K562 (cell line): ENCODE results near the gene TBL2. TPM values are rescaled to one million over a fixed set of nuclear protein-coding genes. Genes with fewer than 3 reads are reported as not detected.
A peak's percentile ranks its signal among the peaks of the same experiment; 100 is the strongest.

ENCODE experiments used
- ATAC-seq: fragments of 200-7000 bp; cut with Tn5 transposase; 3 replicates; pipeline ENCODE4 v1.9.1; 2020; ENCODE audit warnings: moderate library complexity
- BruUV-seq: library from RNA; stranded (reverse); fragments of 400-500 nt; replicated peaks from 2 replicates; lab custom pipeline; 2021; lab: Mats Ljungman, UMichigan
- CTCF ChIA-PET: fragments of 300-600 bp; formaldehyde crosslinking; extraction: SDS; loops from one replicate; lab custom pipeline; 2021; ENCODE audit warnings: low intra/inter-chr PET ratio; lab: Yijun Ruan, JAX
- POLR2A ChIA-PET: fragments of 300-600, 350-650 bp; sonication (Branson Sonifier 250); formaldehyde crosslinking; extraction: SDS; loops from one replicate; lab custom pipeline; 2021; ENCODE audit warnings: antibody characterized with exemption, inconsistent platforms; lab: Yijun Ruan, JAX
- DNase-seq, 4 experiments: peaks; one replicate each; pipeline versions ENCODE4 v3.0.0 to v3.0.0-alpha.2; 2011 to 2018; ENCODE audit warnings: low spot score in 3 of 4, mixed read lengths in 3 of 4; ENCODE audit errors: extremely low read depth in 1 of 4
- FAIRE-seq: peaks from 2 replicates; lab custom pipeline; 2011; peaks lifted over from hg19 to GRCh38; lab: Jason Lieb, UNC
- H2AFZ ChIP-seq: 2 replicates; pipeline ENCODE4 v1.6.0; 2011; ENCODE audit warnings: low read depth, low read length, control low read depth, inconsistent platforms
- H3K27ac ChIP-seq: fragments of 200-600 bp; 3 replicates; pipeline ENCODE4 v1.8.0; 2011; ENCODE audit warnings: low read depth, mild to moderate bottlenecking, control low read depth, inconsistent platforms, low read length, moderate library complexity, mixed read lengths; ENCODE audit errors: extremely low read depth
- H3K27me3 ChIP-seq, 2 experiments: fragments of 300-600 bp in 1 of 2; 2 replicates in 1 of 2; 3 replicates in 1 of 2; pipeline versions ENCODE4 v1.6.0 to v1.8.0; 2011; ENCODE audit warnings: inconsistent platforms in 2 of 2, low read length in 2 of 2, mild to moderate bottlenecking in 1 of 2, mixed read lengths in 1 of 2, moderate library complexity in 1 of 2; ENCODE audit not compliant: control insufficient read depth in 2 of 2, insufficient read depth in 2 of 2
- H3K36me3 ChIP-seq: fragments of 300-600 bp; 3 replicates; pipeline ENCODE4 v1.8.0; 2011; ENCODE audit warnings: mild to moderate bottlenecking, low read length, inconsistent platforms; ENCODE audit not compliant: control insufficient read depth, insufficient read depth
- H3K4me1 ChIP-seq, 2 experiments: fragments of 200-600 bp in 1 of 2; replicated peaks in 1 of 2; 2 replicates in 1 of 2; 3 replicates in 1 of 2; pipeline versions ENCODE4 v1.5.1 to v1.8.0; 2011; ENCODE audit warnings: inconsistent platforms in 2 of 2, low read length in 2 of 2, mild to moderate bottlenecking in 1 of 2, mixed read lengths in 1 of 2, moderate library complexity in 1 of 2; ENCODE audit not compliant: control insufficient read depth in 2 of 2, insufficient read depth in 2 of 2
- H3K4me2 ChIP-seq: 2 replicates; pipeline ENCODE4 v1.6.1; 2011; ENCODE audit warnings: low read length, control low read depth, inconsistent platforms, mixed read lengths; ENCODE audit not compliant: insufficient read depth
- H3K4me3 ChIP-seq: fragments of 200-600 bp; sonication (generic), shearing (Covaris generic); 2 replicates; pipeline ENCODE4 v1.5.1; 2016; ENCODE audit warnings: control low read depth, inconsistent platforms
- H3K79me2 ChIP-seq: fragments of 200-600 bp; 3 replicates; pipeline ENCODE4 v1.8.0; 2011; ENCODE audit warnings: low read length, inconsistent platforms; ENCODE audit not compliant: control insufficient read depth, insufficient read depth
- H3K9ac ChIP-seq, 2 experiments: 2 replicates each; pipeline versions ENCODE4 v1.6.0 to v1.6.1; 2011; ENCODE audit warnings: low read depth in 2 of 2, low read length in 2 of 2, control low read depth in 1 of 2, inconsistent platforms in 1 of 2, mild to moderate bottlenecking in 1 of 2, mixed read lengths in 1 of 2; ENCODE audit not compliant: insufficient read depth in 1 of 2
- H3K9me1 ChIP-seq: one replicate; pipeline ENCODE4 v1.6.0; 2011; ENCODE audit warnings: inconsistent platforms, mild to moderate bottlenecking, low read length, moderate library complexity; ENCODE audit not compliant: control insufficient read depth, insufficient read depth
- H3K9me3 ChIP-seq: replicated peaks from 2 replicates; pipeline ENCODE4 v1.5.1; 2011; ENCODE audit warnings: low read depth, low read length, inconsistent platforms; ENCODE audit not compliant: control insufficient read depth, insufficient read depth
- H4K20me1 ChIP-seq: replicated peaks from 2 replicates; pipeline ENCODE4 v1.6.1; 2011; ENCODE audit warnings: low read length, inconsistent platforms, mixed read lengths; ENCODE audit not compliant: control insufficient read depth, insufficient read depth
- CAMTA2 ChIP-seq: fragments of 250-450 bp; sonication (Bioruptor Pico); conservative IDR thresholded peaks from 2 replicates; pipeline ENCODE4 v1.5.1; 2022
- ESRRA ChIP-seq: fragments of 450-650 bp; IDR thresholded peaks from 2 replicates; pipeline ENCODE4 v1.6.1; 2014; ENCODE audit warnings: low read depth, mild to moderate bottlenecking, moderate library complexity, borderline replicate concordance
- ETV5 ChIP-seq: sonication (generic); formaldehyde crosslinking; IDR thresholded peaks from 2 replicates; pipeline ENCODE4 v1.4.0; 2020; ENCODE audit warnings: low read depth, mild to moderate bottlenecking, missing genetic modification reagents
- HDAC3 ChIP-seq: fragments of 450-650 bp; IDR thresholded peaks from 2 replicates; pipeline ENCODE4 v1.6.1; 2018; ENCODE audit warnings: borderline replicate concordance, mild to moderate bottlenecking, moderate library complexity; ENCODE audit not compliant: partially characterized antibody
- HEY1 ChIP-seq: fragments of 250-450 bp; sonication (Bioruptor Pico); IDR thresholded peaks from 2 replicates; pipeline ENCODE4 v1.5.0; 2020; ENCODE audit warnings: mild to moderate bottlenecking, moderate library complexity, borderline replicate concordance
- MAZ ChIP-seq, 2 experiments: fragments of 450-650 bp in 1 of 2; sonication (generic) in 1 of 2; formaldehyde crosslinking; IDR thresholded peaks in 1 of 2; conservative IDR thresholded peaks in 1 of 2; 2 replicates each; pipeline versions ENCODE4 v1.4.0 to v1.5.0; 2020; ENCODE audit warnings: mild to moderate bottlenecking in 1 of 2, missing genetic modification reagents in 1 of 2
- MYNN ChIP-seq, 2 experiments: sonication (generic); formaldehyde crosslinking in 1 of 2; IDR thresholded peaks; 2 replicates each; pipeline versions ENCODE4 v1.5.0 to v1.6.1; 2016 to 2020; ENCODE audit warnings: antibody characterized with exemption in 1 of 2, missing genetic modification reagents in 1 of 2
- NRF1 ChIP-seq, 2 experiments: fragments of 450-650 bp; IDR thresholded peaks in 1 of 2; conservative IDR thresholded peaks in 1 of 2; 2 replicates each; pipeline ENCODE4 v1.6.1; 2014; ENCODE audit warnings: mild to moderate bottlenecking in 2 of 2
- POLR2AphosphoS2 ChIP-seq: IDR thresholded peaks from 2 replicates; pipeline ENCODE4 v1.6.1; 2012; ENCODE audit warnings: low read length, improper control_type of control experiment
- POLR2B ChIP-seq: fragments of 450-650 bp; IDR thresholded peaks from 2 replicates; pipeline ENCODE4 v1.6.1; 2018; ENCODE audit warnings: low read depth; ENCODE audit not compliant: partially characterized antibody
- RB1 ChIP-seq: fragments of 450-650 bp; IDR thresholded peaks from 2 replicates; pipeline ENCODE4 v1.6.1; 2017; ENCODE audit warnings: low read depth, mild to moderate bottlenecking
- SPI1 ChIP-seq: IDR thresholded peaks from 2 replicates; pipeline ENCODE4 v1.6.1; 2011; ENCODE audit warnings: low read depth, low read length, control low read depth, borderline replicate concordance
- SREBF2 ChIP-seq: sonication (generic); formaldehyde crosslinking; IDR thresholded peaks from 2 replicates; pipeline ENCODE4 v1.4.0; 2020; ENCODE audit warnings: mild to moderate bottlenecking, missing genetic modification reagents
- SUPT5H ChIP-seq: fragments of 450-650 bp; IDR thresholded peaks from 2 replicates; pipeline ENCODE4 v1.6.1; 2016
- ZNF12 ChIP-seq: sonication (generic); formaldehyde crosslinking; IDR thresholded peaks from 2 replicates; pipeline ENCODE4 v1.4.0; 2020; ENCODE audit warnings: mild to moderate bottlenecking, missing genetic modification reagents
- ZNF395 ChIP-seq: fragments of 200-800 bp; sonication (Bioruptor generic); IDR thresholded peaks from 2 replicates; pipeline ENCODE4 v1.6.1; 2017; ENCODE audit warnings: missing genetic modification characterization, missing compliant biosample characterization
- ZNF436 ChIP-seq: fragments of 250-450, 450-650 bp; sonication (Bioruptor Pico); formaldehyde crosslinking; IDR thresholded peaks from 2 replicates; pipeline ENCODE4 v1.7.0; 2020; ENCODE audit warnings: mild to moderate bottlenecking
- WGBS: fragments of 100-300 bp; shearing (Covaris generic); methylation state at CpG from one replicate; pipeline ENCODE4 v1.1.6; 2016; ENCODE audit warnings: low coverage, mixed read lengths; ENCODE audit not compliant: insufficient coverage; ENCODE audit errors: missing lambda C conversion rate; 5-methylcytosine and 5-hydroxymethylcytosine counted together
- in situ Hi-C: fragments of 300-500 bp; cut with MboI; formaldehyde crosslinking; loops from 4 replicates; pipeline ENCODE4 v1.15.0; 2018; ENCODE audit warnings: inconsistent platforms, mixed read lengths
- intact Hi-C: fragments of 100-400 bp; cut with micrococcal nuclease; formaldehyde crosslinking; loops from 2 replicates; pipeline ENCODE4 v1.14.2; 2022
- polyA plus RNA-seq, 8 experiments: library from polyadenylated mRNA; depleted of rRNA in 4 of 8; stranded (reverse) in 5 of 8; unstranded in 3 of 8; fragments of >200 nt; fragmentation: Nextera tagmentation in 2 of 8; fragmentation: Illumina TruSeq in 1 of 8; extraction: Ambion mirVana in 2 of 8; extraction: Trizol in 1 of 8; gene quantifications; 2 replicates each; pipeline versions ENCODE4 v1.2.1 to v1.2.3, GENCODE V29; 2011 to 2014; ENCODE audit warnings: inconsistent platforms in 1 of 8, missing spikeins in 1 of 8
- total RNA-seq, 7 experiments: library from RNA; depleted of rRNA in 6 of 7; stranded (reverse); fragments of >200 nt in 6 of 7; fragmentation: Illumina TruSeq in 2 of 7; extraction: Trizol in 2 of 7; gene quantifications; 2 replicates each; pipeline versions ENCODE4 v1.2.1 to v1.2.3, GENCODE V29; 2011 to 2021; ENCODE audit warnings: low replicate concordance in 1 of 7
- TF ChIP-seq, protein P1 (sequence below), 2 experiments: fragments of 450-650 bp; IDR thresholded peaks; 2 replicates each; pipeline ENCODE4 v1.6.1; 2016

Gene TBL2
- total and polyA plus RNA-seq, 9 of the 15 experiments (the other 6 are each of a cell fraction or from before 2014, with no cell fraction given): 2.5 to 123 (median 49.2) TPM

GRCh38 chr7:73567846-73568685, 10.3 kb downstream of the TBL2 start:
- H2AFZ ChIP-seq: no peak overlapping the region
- H3K27me3 ChIP-seq: no peaks in the 10 kb centered on the region
- no peak overlapping the region for H3K9ac ChIP-seq
- H3K9me3 ChIP-seq: no peaks in the 10 kb centered on the region
- H3K4me2 ChIP-seq: peak overlapping the region; percentile 7; the same call in 1 of the 2 replicates
- H3K4me1 ChIP-seq: peaks cover 24 to 26% of the 10 kb centered on the region in 2 experiments
- intact Hi-C loops: no loop called here
- POLR2A ChIA-PET: interaction anchor here (0.7 to 5.3 kb wide), 9 partner anchors 8 to 144 kb away, joined by 3 to 72 read pairs (median 4); partner anchors contain the start of genes BAZ1B and TBL2
- CTCF ChIA-PET: no interaction called here
- peak; percentile 24 for ATAC-seq
- peaks cover 43% of the 10 kb centered on the region for H3K36me3 ChIP-seq
- H3K27ac ChIP-seq: 0 out of 3 replicates have a peak overlapping the region, but pooled peaks have one; percentile 32
- peaks cover 5% of the 10 kb centered on the region for H3K9me1 ChIP-seq
- H4K20me1 ChIP-seq: peaks cover 28% of the 10 kb centered on the region
- H3K4me3 ChIP-seq: no peak overlapping the region
- no peak for DNase-seq
- FAIRE-seq: peak; percentile 42
- 49% methylated on average over 12 of the region's 12 CpGs for WGBS
- BruUV-seq: no TSS peak
- in situ Hi-C loops: no loop called here
- peaks cover 17% of the 10 kb centered on the region for H3K79me2 ChIP-seq
- TF ChIP-seq, protein P1, sequence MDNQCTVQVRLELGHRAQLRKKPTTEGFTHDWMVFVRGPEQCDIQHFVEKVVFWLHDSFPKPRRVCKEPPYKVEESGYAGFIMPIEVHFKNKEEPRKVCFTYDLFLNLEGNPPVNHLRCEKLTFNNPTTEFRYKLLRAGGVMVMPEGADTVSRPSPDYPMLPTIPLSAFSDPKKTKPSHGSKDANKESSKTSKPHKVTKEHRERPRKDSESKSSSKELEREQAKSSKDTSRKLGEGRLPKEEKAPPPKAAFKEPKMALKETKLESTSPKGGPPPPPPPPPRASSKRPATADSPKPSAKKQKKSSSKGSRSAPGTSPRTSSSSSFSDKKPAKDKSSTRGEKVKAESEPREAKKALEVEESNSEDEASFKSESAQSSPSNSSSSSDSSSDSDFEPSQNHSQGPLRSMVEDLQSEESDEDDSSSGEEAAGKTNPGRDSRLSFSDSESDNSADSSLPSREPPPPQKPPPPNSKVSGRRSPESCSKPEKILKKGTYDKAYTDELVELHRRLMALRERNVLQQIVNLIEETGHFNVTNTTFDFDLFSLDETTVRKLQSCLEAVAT (IDR thresholded peaks at IDR 0.05): peak in 1 of 2 experiments; percentile 59; a peak in 1 of 4 replicates
- TF ChIP-seq HDAC3 (no peak), MAZ (CRISPR knock-in tag; conservative IDR thresholded peaks at IDR 0.05 in 1 of 2, IDR thresholded peaks at IDR 0.05 in 1 of 2) (0 out of 4 replicates have a peak, but pooled peaks of 1 of the 2 experiments have one; percentile 16), NRF1 (conservative IDR thresholded peaks at IDR 0.05 in 1 of 2, IDR thresholded peaks at IDR 0.05 in 1 of 2) (0 out of 4 replicates have a peak, but pooled peaks of 1 of the 2 experiments have one; percentile 29), CAMTA2 (CRISPR knock-in tag) (no peak), ETV5 (0 out of 2 replicates have a peak, but pooled peaks have one; percentile 33), ESRRA (peak; percentile 92; the same call in 1 of the 2 replicates), POLR2B (peak; percentile 52), SREBF2 (CRISPR knock-in tag) (0 out of 2 replicates have a peak, but pooled peaks have one; percentile 45), ZNF436 (no peak), SPI1 (0 out of 2 replicates have a peak, but pooled peaks have one; percentile 1), SUPT5H (peak; percentile 31; the same call in 1 of the 2 replicates), RB1 (0 out of 2 replicates have a peak, but pooled peaks have one; percentile 4), POLR2AphosphoS2 (peak; percentile 98), HEY1 (CRISPR knock-in tag) (peak; percentile 35; the same call in 1 of the 2 replicates), ZNF12 (no peak), ZNF395 (CRISPR knock-in tag) (peak; percentile 67; the same call in 1 of the 2 replicates), MYNN (IDR thresholded peaks at IDR 0.05) (peak; percentile 19; the same call in 1 of the 2 replicates), MYNN (CRISPR knock-in tag; IDR thresholded peaks at IDR 0.05) (no peak)
